G401.6 (cell line): ENCODE measurements around the gene DDX54.
"Not testable (repeated sequence)": the region's sequence is repeated elsewhere in the genome, so short reads cannot be mapped to it uniquely, and the experiment has no call there.

Source experiments
- FAIRE-seq: peaks from 2 replicates; lab custom pipeline; 2012; peaks lifted over from hg19 to GRCh38; lab: Jason Lieb, UNC

Gene DDX54

DNA sequence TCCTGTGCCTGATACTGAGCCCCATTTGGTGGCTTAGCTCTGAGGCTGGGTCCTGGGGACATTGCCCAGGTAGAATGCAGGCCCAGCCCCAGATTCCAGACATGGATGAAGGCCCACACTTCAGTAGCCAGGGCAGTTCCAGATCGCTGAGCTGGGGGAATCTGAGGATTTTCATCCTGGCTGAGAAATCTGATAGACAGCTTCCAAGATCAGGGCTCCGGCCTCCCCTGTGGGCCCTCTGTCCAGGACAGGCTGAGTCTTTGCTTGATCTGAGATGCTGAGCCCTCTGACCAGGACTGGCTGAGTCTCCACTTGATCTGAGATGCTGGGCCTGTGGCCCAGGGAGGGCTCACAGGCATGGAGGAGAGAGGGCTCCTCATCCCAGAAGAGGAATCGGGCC is 46.5 kb downstream of the DDX54 start:
- FAIRE-seq, result no peak

DNA sequence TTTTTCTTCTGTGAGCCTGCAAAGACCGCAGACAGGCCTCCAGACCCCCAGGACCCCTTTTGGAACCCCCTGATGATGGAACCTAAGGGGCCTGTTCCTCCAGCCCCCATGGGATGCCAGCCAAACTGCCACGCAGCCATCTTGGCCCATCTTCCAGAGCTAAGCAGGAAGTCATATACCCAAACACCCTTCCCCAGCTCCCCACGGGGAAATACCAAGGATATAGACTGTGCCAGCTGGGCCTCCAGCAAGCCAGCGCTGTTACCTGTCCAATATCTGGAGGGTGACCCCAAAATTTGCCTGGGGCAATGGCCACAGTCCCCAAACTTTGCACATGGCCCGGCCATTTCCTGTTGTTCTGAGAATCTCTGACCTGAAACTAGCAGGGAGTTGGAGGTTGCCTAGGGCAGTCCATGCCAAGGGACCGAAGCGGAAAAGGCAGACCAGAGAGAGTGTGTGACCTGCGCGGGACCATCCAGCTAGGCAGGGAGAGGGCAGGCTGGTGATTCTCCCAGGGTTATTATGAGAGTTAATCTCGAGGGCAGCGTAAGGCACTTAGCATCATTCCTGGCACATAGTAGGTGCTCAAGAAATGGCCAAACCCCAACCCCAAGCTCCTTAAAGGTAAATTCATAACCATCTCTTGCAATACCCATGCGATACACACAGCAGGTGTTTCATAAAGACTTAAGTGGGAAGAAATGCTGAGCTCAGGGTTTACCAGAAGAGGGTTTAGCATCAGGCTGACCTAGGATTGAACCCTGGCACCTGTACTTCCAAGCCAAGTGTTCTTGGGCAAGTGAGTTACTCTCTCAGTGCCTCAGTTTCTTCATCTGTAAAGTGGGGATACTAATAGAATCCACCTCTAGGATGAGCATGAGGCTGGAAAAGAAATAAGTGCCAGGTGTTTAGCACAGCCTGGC is 47.2 kb downstream of the DDX54 start:
- FAIRE-seq, result no peak

DNA sequence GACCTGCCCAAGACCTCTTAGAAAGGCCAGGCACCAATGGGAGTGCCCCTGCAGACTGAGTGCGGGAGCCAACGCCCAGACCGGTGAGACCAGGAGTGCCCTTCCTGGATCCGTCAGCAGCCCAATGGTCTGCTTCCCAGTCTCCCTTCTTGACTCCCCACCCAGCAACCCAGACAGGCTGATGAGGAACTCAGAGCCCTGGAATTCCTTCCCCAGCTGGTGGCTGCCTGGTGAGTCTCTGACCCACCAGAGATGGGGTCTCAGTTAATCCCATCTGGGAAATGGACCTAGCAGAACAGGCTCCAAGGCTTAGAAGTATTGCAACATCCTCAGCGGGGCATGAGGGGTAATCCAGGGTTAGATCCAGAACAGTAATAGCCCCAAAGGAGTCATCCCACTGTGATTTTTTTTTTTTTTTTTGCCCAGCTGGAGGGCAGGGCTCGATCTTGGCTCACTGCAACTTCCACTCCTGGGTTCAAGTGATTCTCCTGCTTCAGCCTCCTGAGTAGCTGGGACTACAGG is 48.2 kb downstream of the DDX54 start:
- no peak for FAIRE-seq

DNA sequence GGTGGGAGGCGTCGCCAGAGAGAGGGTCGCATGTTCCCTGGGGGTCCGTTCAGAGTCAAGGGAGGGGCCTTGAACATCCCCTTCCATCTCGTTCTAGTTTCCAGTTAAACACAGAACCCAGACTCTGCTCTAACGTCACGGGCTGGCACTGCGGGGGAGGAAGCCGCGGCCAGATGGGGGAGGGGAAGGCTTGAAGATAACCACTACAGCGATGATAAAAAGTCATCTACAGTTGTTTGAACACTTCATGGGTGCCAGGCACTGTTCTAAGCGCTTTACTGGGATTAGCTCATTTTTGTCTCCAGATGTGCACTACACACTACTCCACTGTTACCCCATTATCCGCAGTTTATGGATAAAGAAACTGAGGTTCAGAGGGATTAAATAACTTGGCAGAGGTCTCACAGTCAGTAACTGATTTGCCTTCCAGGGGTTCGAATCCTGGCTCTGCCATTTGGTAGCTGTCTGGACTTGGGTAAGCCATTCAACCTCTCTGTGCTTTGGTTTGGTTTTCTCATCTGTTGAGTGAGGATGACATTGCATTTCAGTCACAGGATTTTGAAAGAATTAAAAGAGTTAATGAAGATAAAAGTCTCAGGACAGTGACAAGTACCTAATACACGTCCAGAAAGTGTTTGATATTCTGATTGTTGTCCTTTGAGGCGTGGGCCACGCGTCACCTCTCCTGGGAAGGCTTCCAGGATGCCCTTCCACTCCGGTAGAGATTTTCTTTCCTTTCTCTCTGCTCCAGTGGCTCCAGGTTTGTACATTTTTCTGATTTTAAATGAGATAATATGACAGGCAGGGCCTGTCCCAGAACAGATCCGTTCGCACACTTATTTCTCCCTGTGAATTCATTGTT is 48.9 kb downstream of the DDX54 start:
- FAIRE-seq, result no peak

DNA sequence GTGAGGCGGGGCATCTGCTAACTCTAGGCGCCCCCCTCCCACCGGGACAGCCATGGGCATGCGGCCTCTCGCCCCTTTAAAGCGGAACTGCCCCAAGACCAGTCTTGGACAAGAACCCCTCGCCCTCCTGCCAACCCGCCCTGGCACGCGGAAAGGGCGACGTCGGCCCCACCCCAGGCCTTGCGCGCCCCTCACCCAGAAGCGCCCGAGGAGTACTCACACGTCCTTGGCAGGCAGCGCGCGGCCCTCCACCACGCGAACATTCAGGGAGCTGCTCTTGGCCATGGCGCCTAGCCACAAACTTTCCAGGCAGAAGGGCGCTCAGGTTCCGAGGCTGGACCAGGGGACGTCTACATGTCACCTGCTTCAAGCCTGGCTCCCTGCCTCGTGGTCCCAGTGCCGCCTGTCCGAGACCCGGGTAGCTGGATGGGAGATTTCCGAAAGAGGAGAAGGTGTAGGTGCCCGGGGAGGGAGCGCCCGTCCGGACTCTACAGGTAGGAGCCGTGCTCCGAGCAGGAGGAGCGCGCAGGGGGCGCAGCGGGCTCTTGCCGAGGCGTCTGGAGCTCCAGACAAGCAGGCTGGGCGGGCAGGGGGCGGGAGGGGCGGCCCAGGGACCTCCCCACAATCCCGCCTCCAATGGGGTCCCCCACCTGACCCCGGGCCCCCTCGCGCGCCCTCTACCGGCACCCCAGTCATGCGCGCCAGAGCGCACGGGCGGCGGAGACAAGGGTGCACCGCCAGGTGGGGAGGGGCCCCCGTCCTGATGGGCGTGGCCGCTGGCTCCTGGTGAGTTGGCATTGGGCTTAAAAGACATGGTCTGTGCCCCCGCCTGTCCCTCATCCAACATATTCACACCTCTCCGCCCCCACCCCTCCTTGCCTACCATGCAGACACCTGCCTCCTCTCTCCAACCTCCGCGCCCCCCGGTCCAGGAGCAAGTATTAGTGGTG is 49.8 kb downstream of the DDX54 start, which contains the start of gene RASAL1:
RASAL1 (minus strand) TSS at position 584 of the 950 bp plus-strand sequence; CDS start at position 285, 299 bp downstream.
- no peak for FAIRE-seq

DNA sequence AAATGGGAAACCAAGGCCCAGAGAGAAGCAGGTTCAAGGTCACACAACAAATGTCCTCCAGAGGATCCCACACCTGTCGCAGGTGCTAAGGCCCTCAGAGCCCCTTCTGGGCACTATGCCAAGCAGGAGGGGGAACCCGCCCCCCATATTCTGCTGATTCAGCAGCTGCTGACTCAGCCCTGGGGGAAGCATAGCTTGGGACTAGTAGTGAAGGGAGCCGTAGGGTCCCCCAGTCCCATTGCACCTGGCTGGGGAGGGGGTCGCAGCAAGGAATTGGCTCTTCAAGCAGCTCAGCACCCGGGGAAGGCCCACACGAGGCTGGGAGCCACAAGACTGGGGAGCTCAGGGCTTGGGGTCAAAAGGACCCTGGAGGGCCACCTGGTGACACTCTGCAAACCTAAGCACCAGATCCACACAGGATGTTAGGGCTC is 50.7 kb downstream of the DDX54 start:
- no peak for FAIRE-seq

DNA sequence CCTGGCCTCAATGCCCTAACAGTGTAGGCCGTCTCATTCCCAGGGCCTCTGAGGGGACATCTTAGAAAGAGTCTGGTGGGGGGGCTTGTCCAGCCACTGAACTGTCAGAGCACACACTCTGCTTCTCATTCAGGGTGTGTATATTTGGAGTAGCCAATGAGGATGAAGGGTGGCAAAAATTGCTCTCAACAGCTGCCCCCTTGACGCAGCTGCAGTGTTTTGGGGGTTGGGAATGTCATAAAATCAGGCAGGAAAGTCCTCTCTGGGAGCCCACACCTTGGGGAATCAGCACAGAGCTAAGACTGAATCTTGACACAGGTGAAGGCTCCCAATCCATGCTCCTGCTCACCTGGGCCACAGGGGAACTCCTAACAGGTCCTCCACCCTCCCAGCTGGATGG is 51.2 kb downstream of the DDX54 start:
- no peak for FAIRE-seq

DNA sequence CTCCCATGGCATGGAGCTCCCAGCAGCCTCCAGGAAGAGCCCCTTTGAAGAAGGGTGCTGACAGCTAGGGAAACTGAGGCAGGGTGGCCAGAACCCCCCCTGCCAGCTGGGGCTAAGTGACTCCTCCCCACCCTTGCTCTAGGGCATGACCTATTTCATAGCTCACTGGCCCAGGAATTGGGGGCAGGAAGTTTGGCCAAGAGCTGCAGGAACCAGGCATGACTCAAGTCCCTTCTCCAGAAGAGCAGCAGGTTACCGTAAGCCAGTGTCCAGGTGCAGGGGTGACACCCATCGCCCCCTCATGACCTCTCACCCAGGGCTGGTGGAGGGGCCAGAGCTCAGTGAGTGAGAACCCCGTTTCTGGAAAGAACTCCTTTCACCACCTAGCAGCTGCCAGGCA is 51.6 kb downstream of the DDX54 start:
- no peak for FAIRE-seq

DNA sequence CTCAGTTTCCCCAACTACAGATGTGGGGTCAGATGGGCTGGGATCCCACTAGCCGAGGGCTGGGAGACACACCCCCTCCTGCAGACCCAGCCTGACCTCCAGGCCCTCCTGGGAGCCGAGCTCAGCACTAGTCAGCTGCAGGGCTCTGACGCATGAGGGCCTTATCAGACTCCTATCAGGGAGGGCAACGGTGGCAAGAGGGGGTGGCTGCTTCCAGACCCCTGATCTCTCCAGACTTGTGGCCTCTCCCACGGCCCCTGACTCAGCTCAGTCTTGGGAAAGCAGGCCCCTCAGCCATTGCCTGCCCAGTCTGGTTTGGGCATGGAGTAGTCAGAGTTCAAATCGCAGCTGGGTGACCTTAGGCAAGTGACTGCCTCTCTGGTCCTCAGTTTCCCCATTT is 52.2 kb downstream of the DDX54 start:
- no peak for FAIRE-seq

DNA sequence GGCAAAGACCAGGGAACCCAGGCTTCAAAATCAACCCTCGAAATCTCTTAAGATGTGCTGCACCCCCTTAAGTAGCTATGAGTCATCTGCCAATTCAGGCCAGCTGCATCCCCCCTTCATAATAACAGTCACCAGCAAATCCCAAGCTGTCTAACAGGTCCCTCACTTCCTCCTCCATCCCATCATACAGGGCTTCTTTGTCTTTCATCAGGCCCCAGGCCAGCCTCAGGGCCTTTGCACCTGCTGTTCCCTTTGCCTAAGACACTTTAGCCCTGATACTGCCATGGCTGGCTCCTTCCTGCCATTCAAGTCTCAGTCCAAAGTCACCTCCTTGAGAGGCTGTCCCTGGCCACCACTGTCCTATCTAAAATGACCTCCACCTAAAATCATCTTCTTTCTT is 53.7 kb downstream of the DDX54 start:
- FAIRE-seq, result no peak

DNA sequence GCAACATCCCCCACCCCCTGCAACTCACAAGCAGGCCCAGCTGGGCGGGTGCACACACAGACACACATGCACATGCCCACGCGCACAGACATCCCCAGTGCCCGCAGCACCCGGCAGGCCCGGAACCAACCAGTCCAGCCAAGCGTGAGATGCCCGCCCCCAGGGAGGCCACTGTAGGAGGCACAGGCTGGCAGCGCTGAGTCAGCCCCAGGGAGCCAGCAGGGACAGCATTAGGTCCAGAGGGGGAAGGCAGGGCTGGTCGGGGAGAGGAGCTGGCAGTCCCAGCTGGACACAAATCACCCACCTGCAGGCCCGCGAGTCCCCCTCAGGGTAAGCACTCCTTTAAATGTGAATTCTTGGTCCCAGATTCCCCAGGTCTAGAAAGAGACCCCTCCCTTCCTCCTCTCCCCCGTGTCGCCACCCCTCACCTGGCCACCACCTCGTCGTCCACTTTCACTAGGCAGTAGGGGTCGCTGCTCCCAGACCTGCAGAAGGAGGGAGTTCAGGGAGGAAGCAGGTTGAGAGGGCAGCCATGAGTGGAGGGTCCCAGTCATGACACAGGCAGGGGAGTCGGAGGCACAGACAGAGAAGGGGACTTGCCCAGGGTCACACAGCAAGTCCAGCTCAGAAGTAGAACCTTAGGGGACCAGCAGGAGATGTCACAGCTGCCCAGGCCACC is 54.7 kb downstream of the DDX54 start:
- FAIRE-seq, result no peak

DNA sequence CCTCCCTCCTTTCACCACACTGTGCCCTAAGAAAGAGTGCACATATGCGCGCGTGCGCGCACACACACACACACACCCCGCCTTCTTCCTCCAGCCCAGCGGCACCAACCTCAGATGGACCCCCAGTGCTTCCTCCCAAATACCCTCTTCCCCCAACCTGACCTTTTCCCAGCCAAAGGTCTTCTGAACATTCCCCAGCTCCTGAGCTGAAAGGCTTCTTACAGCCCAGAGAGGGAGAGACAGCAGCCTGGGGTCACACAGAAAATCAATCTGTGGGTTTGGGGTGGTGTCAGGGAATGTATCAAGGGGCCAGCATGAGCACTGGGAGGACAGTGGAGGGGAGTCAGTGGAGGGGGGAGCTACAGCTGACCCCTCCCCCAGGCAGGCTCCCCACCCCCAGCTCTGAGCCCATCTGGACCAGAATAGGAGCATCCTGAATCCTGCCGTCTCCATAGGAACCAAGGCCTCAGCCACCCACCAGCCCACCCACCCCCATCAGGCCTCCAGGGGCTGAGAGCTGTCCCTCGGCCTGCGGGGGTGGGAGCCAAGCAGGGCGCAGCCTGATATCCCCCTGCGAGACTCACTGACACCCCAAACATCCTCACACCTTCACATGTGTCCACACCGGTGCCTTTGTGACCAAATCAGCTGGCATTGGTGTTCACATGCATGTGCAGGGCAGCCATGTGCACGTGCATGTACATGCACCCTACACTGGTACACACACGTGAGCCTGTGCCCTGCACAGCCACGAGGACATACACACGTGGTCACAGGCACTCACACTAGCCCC is 55.4 kb downstream of the DDX54 start:
- FAIRE-seq, result no peak

DNA sequence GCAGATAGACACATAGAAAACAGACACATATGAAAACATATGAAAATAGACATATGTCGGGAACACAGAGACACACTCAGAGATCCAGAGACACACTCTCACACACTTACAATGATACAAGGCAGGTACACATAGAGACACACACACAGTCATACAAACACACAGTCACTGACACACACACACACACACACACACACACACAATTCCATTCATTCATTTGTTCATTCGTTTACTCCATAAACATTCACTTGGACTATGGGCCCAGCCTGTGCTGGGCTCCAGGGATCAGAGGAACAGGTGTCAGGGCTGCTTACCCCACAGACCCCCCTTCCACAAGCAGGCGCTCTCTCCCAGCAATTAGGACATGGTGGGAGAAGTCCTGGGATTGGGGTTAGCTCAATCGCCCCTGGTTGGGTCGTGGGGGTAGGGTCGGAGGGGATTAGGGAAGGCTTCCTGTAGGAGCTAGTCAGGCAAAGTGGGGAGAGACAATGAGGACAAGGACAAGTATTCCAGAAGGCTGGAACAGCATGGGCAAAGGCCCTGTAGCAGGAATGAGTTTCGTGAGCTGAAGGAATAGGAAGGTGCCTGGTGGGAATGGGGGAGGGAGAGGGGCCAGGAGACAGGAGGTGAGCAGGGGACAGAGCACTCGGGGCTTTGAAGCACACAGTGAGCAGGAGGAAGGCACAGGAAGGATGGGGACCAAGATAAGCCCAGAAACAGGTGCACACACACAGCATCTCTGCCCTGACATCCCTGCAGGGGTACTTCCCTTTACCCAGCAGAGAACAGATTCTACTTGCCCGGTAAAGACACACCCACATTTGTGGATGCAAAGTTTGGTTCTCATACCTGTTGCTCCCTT is 56.2 kb downstream of the DDX54 start:
- no peak for FAIRE-seq

DNA sequence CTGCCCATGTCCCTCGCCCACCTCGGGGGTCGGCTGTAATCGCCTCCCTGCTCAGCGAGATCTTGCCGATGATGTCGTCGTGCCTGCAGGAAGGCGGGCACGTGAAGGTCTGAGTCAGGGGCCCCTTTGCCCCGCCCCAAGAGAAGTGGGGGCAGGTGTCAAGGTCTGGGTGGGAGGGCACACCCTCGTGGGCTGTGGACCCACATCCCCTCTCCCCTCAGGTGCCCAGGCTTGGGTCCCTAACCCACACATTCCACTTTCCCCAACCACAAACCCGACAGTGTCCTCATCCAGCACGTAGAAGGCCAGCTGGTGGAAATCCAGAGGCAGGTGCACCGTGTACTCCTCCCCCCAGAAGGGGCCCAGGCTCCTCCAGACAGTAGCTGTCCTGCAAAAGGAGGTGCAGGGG is 57.5 kb downstream of the DDX54 start:
- FAIRE-seq, result no peak

DNA sequence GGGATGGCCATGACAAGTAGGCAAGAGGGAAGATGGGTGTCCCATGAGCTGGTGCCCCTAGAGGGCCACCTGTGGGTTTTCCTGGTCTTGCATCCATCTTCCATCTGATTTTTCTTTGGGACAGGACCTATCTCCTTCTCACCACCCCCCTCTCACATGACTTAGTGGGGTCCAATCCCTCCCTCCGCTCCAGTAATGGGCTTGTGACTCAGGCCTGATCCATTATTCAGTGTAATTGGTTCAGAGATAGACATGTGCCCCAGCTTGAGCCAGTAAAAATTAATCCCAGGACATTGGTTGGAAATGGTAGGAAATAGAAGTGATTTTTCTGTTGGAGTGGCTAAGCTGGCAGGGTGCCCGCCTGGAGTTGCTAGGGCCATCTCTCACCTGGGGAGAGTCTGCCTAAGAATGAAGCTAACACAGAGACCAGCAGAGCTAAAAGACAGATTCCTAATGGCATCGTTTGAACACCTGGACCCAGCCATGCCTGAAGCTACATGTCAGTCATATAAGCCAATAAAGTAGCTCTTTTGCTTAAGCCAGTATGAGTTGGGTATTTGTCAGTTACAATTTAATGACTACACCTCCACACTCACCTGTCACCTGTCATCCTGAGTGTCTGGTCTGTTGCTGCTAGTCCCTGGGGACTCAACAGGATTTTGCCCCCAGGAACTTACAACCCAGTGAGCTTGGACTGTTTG is 64.5 kb downstream of the DDX54 start:
- no peak for FAIRE-seq

DNA sequence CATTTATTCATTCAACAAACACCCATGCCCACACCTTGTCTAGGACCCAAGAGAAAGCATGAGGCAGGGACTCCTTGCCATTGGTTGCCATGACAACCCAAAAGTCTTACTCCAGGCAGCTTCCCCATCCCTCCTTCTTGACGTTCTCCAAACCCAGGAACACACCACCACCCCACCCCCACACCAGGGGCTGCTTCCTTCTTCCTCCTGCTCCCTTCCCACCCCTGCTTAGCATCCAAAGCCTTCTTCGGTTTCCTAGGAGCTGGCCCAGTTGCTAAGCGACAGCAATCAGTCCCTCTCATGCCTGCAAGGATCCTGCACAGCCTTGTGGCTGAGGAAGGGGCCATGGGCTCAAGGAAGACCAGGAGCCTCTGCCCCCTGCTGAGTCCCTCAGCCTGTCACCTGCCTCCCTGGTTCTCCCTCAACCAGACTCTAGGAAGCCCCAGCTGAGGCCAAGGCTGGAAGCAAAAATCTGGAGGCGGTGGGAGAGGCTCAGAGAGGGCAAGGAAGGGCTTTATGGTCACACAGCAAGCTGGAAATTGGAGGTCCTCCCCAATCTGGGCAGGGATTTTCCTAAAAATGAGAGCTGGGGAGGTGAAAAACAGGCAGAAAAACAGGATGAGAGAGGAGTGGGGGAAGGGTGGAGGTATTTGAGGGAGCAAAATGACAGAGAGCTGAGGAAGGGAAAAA is 65.2 kb downstream of the DDX54 start:
- no peak for FAIRE-seq

DNA sequence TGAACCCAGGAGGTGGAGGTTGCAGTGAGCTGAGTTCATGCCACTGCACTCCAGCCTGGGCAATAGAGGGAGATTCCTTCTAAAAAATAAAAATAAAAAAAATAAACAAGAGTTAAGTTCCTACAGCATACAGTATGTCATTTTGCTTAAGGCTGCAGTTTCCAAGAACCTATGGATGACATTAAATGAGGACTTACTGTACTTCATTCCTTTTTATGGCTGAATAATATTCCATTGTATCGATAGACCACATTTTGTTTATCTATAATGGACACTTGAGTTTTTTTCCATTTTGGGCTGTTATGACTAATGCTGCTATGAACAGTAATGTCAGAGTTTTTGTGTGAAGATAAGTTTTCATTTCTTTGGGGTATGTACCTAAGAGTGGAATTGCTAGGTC is 67.1 kb downstream of the DDX54 start:
- FAIRE-seq, result no peak

DNA sequence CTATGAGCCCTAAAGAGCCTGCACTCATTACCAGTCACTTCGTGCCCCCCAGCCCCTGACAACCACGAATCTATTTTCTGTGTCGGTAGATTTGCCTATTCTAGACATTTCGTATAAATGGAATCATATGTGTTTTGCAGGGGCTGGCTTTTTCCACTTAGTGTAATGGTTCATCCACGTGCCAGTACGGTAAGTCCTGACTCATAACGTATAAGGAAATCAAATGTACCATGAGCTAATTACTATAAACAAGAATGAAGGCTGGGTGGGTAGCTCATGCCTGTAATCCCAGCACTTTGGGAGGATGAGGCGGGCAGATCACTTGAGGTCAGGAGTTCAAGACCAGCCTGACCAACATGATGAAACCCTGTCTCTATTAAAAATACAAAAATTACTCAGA is 67.6 kb downstream of the DDX54 start:
- not testable (repeated sequence) for FAIRE-seq
